Loucy (cell line): ENCODE measurements around the gene VSX2.

ENCODE experiments used
- H2AFZ ChIP-seq: fragments of 200-600 bp; sonication (generic); 2 replicates; pipeline ENCODE4 v1.6.0; 2016; ENCODE audit warnings: antibody characterized with exemption, mild to moderate bottlenecking, low read length, moderate library complexity
- H3F3A ChIP-seq: fragments of 200-600 bp; 2 replicates; pipeline ENCODE4 v1.6.0; 2016; ENCODE audit warnings: antibody characterized with exemption, low read depth, mild to moderate bottlenecking
- H3K27me3 ChIP-seq: fragments of 200-600 bp; sonication (generic); 2 replicates; pipeline ENCODE4 v1.6.1; 2014; ENCODE audit warnings: low read length, mild to moderate bottlenecking; ENCODE audit not compliant: insufficient read depth, poor library complexity, severe bottlenecking
- H3K36me3 ChIP-seq: fragments of 200-600 bp; sonication (generic); 2 replicates; pipeline ENCODE4 v1.6.1; 2016; ENCODE audit warnings: low read length; ENCODE audit not compliant: insufficient read depth
- H3K4me1 ChIP-seq: fragments of 200-600 bp; sonication (generic); 2 replicates; pipeline ENCODE4 v1.5.1; 2014; ENCODE audit warnings: low read length, mild to moderate bottlenecking; ENCODE audit not compliant: insufficient read depth, poor library complexity, severe bottlenecking
- H3K4me2 ChIP-seq: fragments of 200-600 bp; sonication (generic); 2 replicates; pipeline ENCODE4 v1.6.0; 2014; ENCODE audit warnings: antibody characterized with exemption, low read length, low read depth, mild to moderate bottlenecking; ENCODE audit not compliant: poor library complexity, severe bottlenecking
- H3K4me3 ChIP-seq: fragments of 200-600 bp; sonication (generic); 2 replicates; pipeline ENCODE4 v1.5.1; 2014; ENCODE audit warnings: low read length, mild to moderate bottlenecking, mixed read lengths; ENCODE audit not compliant: poor library complexity, severe bottlenecking
- H3K79me2 ChIP-seq: fragments of 200-600 bp; sonication (generic); 2 replicates; pipeline ENCODE4 v1.6.1; 2014; ENCODE audit warnings: low read length; ENCODE audit not compliant: insufficient read depth
- H3K9ac ChIP-seq: fragments of 200-600 bp; sonication (generic); 2 replicates; pipeline ENCODE4 v1.6.0; 2014; ENCODE audit warnings: mild to moderate bottlenecking, low read depth, low read length, moderate library complexity; ENCODE audit not compliant: poor library complexity, severe bottlenecking
- H3K9me2 ChIP-seq: fragments of 200-600 bp; sonication (generic); replicated peaks from 2 replicates; pipeline ENCODE4 v1.6.1; 2016; ENCODE audit warnings: low read depth, low read length, mixed read lengths
- H3K9me3 ChIP-seq: fragments of 200-600 bp; sonication (generic); 2 replicates; pipeline ENCODE4 v1.6.1; 2014; ENCODE audit warnings: mild to moderate bottlenecking, antibody characterized with exemption, low read length, low read depth; ENCODE audit not compliant: insufficient read depth
- H4K20me1 ChIP-seq: fragments of 200-600 bp; sonication (generic); 2 replicates; pipeline ENCODE4 v1.6.0; 2014; ENCODE audit warnings: antibody characterized with exemption, low read length, mild to moderate bottlenecking; ENCODE audit not compliant: insufficient read depth, poor library complexity, severe bottlenecking
- EZH2phosphoT487 ChIP-seq: fragments of 200-600 bp; IDR thresholded peaks from 2 replicates; pipeline ENCODE4 v1.6.1; 2018; ENCODE audit warnings: antibody characterized with exemption, mild to moderate bottlenecking, moderate library complexity, borderline replicate concordance
- TF ChIP-seq, protein P1 (sequence below): fragments of 200-600 bp; sonication (generic); conservative IDR thresholded peaks from 2 replicates; pipeline ENCODE4 v1.5.1; 2014; ENCODE audit warnings: mild to moderate bottlenecking, antibody characterized with exemption, low read length

VSX2 gene

DNA sequence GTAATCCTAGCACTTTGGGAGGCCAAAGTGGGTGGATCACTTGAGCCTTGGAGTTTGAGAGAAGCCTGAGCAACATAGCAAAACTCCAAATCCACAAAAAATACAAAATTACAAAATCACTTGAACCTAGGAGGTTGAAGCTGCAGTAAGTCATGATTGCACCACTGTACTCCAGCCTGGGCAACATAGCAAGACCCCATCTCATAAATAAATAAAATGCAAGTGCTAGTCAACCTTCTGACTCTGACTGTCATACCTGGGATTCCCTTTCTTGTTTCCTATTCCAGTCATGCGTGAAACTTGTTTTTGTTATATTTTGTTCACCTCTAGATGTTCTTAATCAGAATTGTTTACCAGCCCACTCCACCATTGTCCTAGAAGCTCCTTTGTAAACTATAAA lies 32.1 kb downstream of the VSX2 start:
- H3K4me2 ChIP-seq, result no peak overlapping the region
- no peaks in the 10 kb centered on the region for H3K9me3 ChIP-seq
- no peaks in the 10 kb centered on the region for H4K20me1 ChIP-seq
- peaks cover 7% of the 10 kb centered on the region for H3K4me1 ChIP-seq
- TF ChIP-seq, protein P1, sequence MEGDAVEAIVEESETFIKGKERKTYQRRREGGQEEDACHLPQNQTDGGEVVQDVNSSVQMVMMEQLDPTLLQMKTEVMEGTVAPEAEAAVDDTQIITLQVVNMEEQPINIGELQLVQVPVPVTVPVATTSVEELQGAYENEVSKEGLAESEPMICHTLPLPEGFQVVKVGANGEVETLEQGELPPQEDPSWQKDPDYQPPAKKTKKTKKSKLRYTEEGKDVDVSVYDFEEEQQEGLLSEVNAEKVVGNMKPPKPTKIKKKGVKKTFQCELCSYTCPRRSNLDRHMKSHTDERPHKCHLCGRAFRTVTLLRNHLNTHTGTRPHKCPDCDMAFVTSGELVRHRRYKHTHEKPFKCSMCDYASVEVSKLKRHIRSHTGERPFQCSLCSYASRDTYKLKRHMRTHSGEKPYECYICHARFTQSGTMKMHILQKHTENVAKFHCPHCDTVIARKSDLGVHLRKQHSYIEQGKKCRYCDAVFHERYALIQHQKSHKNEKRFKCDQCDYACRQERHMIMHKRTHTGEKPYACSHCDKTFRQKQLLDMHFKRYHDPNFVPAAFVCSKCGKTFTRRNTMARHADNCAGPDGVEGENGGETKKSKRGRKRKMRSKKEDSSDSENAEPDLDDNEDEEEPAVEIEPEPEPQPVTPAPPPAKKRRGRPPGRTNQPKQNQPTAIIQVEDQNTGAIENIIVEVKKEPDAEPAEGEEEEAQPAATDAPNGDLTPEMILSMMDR, result no peak
- TF ChIP-seq EZH2phosphoT487, result no peak
- no peaks in the 10 kb centered on the region for H3K9me2 ChIP-seq
- no peak overlapping the region for H2AFZ ChIP-seq
- H3K36me3 ChIP-seq, result no peaks in the 10 kb centered on the region
- H3K27me3 ChIP-seq, result no peaks in the 10 kb centered on the region
- no peaks in the 10 kb centered on the region for H3K79me2 ChIP-seq
- H3F3A ChIP-seq, result no peaks in the 10 kb centered on the region
- H3K9ac ChIP-seq, result no peak overlapping the region
- H3K4me3 ChIP-seq, result no peak overlapping the region

DNA sequence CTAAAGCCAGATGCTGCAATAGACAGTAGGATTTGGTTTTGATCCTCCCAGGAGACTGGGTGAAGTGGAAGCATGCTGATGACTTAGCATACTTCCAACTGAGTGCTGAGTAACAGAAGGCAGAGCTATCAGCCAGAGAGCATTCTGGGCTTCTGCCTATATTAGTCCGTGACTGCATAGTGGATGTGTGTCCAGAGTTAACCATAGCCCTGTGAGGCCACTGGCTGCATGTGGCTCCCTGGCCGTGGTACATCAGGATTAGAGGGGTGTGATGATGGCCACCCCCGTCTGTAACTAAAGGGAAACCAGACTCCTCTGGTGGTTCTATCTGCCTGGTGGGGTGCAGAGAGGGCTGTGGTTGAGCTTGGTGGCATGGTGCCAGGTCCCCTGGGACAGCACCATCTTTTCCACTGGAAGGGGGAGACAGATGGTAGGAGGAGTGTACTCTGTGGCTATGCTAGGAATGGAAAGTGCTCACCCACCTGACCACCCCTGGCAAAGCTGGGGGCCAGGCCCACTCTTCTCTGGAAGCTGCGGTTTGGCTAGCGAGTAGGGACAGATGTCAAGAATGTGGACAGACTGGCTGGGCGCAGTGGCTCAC lies 36.1 kb downstream of the VSX2 start:
- Histone ChIP-seq H3F3A (no peaks in the 10 kb centered on the region), H3K79me2 (no peaks in the 10 kb centered on the region), H3K9me3 (no peaks in the 10 kb centered on the region), H4K20me1 (no peaks in the 10 kb centered on the region), H3K4me2 (peak overlapping the region; percentile 38), H3K9ac (no peak overlapping the region), H2AFZ (no peak overlapping the region), H3K9me2 (no peaks in the 10 kb centered on the region), H3K27me3 (no peaks in the 10 kb centered on the region), H3K4me3 (no peak overlapping the region), H3K4me1 (peaks cover 7% of the 10 kb centered on the region), H3K36me3 (no peaks in the 10 kb centered on the region)
- TF ChIP-seq, protein P1, result no peak
- no peak for TF ChIP-seq EZH2phosphoT487

DNA sequence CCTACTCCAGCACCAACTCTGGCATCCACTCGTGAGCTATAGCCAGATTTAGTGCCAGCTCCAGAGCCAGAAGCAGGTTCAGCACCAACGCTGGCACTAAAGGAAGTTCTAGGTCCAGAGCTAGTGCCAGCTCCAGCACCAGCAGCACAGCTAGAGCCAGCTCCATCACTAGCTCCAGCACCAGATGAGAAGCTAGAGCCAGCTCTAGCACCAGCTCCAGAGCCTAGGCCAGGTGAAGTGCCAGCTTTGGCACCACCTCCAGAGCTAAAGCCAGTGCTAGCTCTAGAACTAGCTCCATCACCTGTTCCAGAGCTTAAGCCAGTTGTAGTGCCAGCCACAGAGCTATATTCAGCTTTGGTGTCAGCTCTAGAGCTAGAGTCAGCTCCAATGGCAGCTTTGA lies 38.8 kb downstream of the VSX2 start:
- Histone ChIP-seq H3F3A (no peaks in the 10 kb centered on the region), H3K4me1 (peaks cover 7% of the 10 kb centered on the region), H3K27me3 (no peaks in the 10 kb centered on the region), H3K4me2 (no peak overlapping the region), H2AFZ (no peak overlapping the region), H3K36me3 (peaks cover 2% of the 10 kb centered on the region; the same call in 1 of the 2 replicates), H3K9ac (no peak overlapping the region), H3K9me3 (no peaks in the 10 kb centered on the region), H4K20me1 (no peaks in the 10 kb centered on the region), H3K9me2 (no peaks in the 10 kb centered on the region), H3K79me2 (no peaks in the 10 kb centered on the region), H3K4me3 (no peak overlapping the region)
- TF ChIP-seq, protein P1, result no peak
- no peak for TF ChIP-seq EZH2phosphoT487
